ENCODE results near the gene C22orf23.

C22orf23 gene

GRCh38 chr22:37973271-37974170 is 20.1 kb upstream of the C22orf23 start:
- Histone ChIP-seq H3K4me3 (IDR thresholded peaks at IDR 0.05; ENCODE audit: insufficient read depth, low read depth, low read length) (no peak overlapping the region), H3K9ac (no peak overlapping the region), H3K27ac (no peak overlapping the region), H3K4me1 (ENCODE audit: low read depth, poor library complexity, severe bottlenecking) (no peaks in the 10 kb centered on the region), H3K79me2 (ENCODE audit: insufficient read depth, low read depth) (no peaks in the 10 kb centered on the region), H3K27me3 (ENCODE audit: insufficient read depth, low read depth) (no peaks in the 10 kb centered on the region), H2AFZ (ENCODE audit: low read depth) (no peak overlapping the region), H3K36me3 (ENCODE audit: insufficient read depth) (no peaks in the 10 kb centered on the region), H3K4me2 (no peak overlapping the region), H4K20me1 (ENCODE audit: insufficient read depth) (no peaks in the 10 kb centered on the region)
- TF ChIP-seq CTCF (conservative IDR thresholded peaks at IDR 0.05; ENCODE audit: low read depth, low read length), result no peak

GRCh38 chr22:37972527-37972926 is 19.1 kb upstream of the C22orf23 start:
- H3K9ac ChIP-seq, result no peak overlapping the region
- TF ChIP-seq CTCF (conservative IDR thresholded peaks at IDR 0.05; ENCODE audit: low read depth, low read length), result no peak
- H2AFZ ChIP-seq (ENCODE audit: low read depth), result no peak overlapping the region
- H3K79me2 ChIP-seq (ENCODE audit: insufficient read depth, low read depth), result no peaks in the 10 kb centered on the region
- no peak overlapping the region for H3K4me3 ChIP-seq (IDR thresholded peaks at IDR 0.05; ENCODE audit: insufficient read depth, low read depth, low read length)
- H3K27ac ChIP-seq, result no peak overlapping the region
- H3K4me1 ChIP-seq (ENCODE audit: low read depth, poor library complexity, severe bottlenecking), result no peaks in the 10 kb centered on the region
- H3K36me3 ChIP-seq (ENCODE audit: insufficient read depth), result no peaks in the 10 kb centered on the region; the same call in 1 of the 2 replicates
- no peaks in the 10 kb centered on the region for H4K20me1 ChIP-seq (ENCODE audit: insufficient read depth)
- H3K4me2 ChIP-seq, result no peak overlapping the region
- H3K27me3 ChIP-seq (ENCODE audit: insufficient read depth, low read depth), result no peaks in the 10 kb centered on the region

GRCh38 chr22:37971475-37972434 is 18.4 kb upstream of the C22orf23 start:
- H3K4me3 ChIP-seq (IDR thresholded peaks at IDR 0.05; ENCODE audit: insufficient read depth, low read depth, low read length), result no peak overlapping the region

More at GRCh38 chr22:37971475-37972434, 18.4 kb upstream of the C22orf23 start:
- no peak for TF ChIP-seq CTCF (conservative IDR thresholded peaks at IDR 0.05; ENCODE audit: low read depth, low read length)
- Histone ChIP-seq H3K4me2 (no peak overlapping the region), H3K79me2 (ENCODE audit: insufficient read depth, low read depth) (no peaks in the 10 kb centered on the region), H3K27me3 (ENCODE audit: insufficient read depth, low read depth) (no peaks in the 10 kb centered on the region), H3K27ac (no peak overlapping the region), H4K20me1 (ENCODE audit: insufficient read depth) (no peaks in the 10 kb centered on the region), H3K36me3 (ENCODE audit: insufficient read depth) (no peaks in the 10 kb centered on the region; the same call in 1 of the 2 replicates), H2AFZ (ENCODE audit: low read depth) (no peak overlapping the region), H3K9ac (no peak overlapping the region), H3K4me1 (ENCODE audit: low read depth, poor library complexity, severe bottlenecking) (no peaks in the 10 kb centered on the region)
